Activated CD4-positive, alpha-beta T cell treated with anti-CD3 and anti-CD28 coated beads for 24 hours (primary cell): ENCODE data around the gene HMGA1.

ENCODE experiments used
- DNase-seq, 2 donors: peaks; one replicate each; pipeline ENCODE4 v3.0.0-alpha.2; 2020; ENCODE audit warnings: low read depth in 2 of 2

HMGA1 gene

DNA sequence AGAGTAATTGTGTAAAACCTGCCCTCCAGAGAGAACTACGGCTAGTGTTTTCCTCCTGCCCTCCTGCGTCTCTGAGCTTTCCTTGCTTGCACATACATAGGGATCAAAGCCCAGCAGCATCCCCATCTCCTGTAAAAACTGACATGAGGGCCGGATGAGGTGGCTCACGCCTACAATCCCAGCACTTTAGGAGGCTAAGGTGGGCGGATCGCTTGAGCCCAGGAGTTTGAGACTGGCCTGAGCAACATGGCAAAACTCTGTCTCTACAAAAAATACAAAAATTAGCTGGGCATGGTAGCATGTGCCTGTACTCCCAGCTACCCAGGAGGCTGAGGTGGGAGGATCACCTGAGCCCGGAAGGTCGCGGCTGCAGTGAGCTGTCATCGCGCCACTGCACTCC lies 52.5 kb downstream of the HMGA1 start:
- DNase-seq = no peak

DNA sequence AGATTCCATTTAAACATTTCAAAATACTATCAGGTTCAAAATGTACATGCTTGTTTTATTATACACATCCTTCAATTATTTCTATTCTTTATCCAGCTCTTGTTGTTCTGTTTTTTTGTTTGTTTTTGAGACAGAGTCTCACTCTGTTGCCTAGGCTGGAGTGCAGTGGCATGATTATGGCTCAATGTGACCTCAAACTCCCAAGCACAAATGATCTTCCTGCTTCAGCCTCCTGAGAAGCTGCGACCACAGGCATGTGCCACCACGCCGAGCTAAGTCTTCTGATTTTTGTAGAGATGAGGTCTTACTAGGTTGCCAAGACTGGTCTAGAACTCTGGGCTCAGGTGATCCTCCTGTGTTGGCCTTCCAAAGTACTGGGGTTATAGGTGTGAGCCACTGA lies 56.3 kb downstream of the HMGA1 start:
- DNase-seq = no peak

DNA sequence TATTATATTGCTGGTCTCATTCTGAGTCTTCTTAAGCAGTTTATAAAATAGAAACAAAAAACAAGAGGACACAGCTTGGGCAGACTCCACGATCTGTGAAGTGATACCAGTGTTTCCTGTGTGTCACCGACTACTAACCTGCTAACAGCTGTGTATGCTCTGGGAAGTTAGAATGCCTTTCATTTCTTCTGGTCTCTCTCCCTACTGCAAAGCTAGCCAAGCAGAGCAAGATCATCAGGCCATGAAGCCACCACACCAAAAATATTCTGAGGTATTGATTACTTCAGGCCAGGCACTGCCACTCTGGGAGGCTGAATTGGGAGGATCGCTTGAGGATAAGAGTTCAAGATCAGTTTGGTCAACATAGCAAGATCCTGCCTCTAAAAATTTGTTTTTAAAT lies 59.0 kb downstream of the HMGA1 start:
- no peak for DNase-seq
